Measurements from ENCODE around the gene DGKI. TPM values are rescaled to one million over a fixed set of nuclear protein-coding genes. Genes with fewer than 3 reads are reported as not detected.

The DGKI gene
- total RNA-seq, 1 experiment from 2014 or later: not detected

GRCh38 chr7:137862964-137863363, 16.2 kb upstream of the DGKI start:
- ATAC-seq (no peak), DNase-seq (ENCODE audit: low read depth, low spot score) (no peak)
- H3K9me3 ChIP-seq (ENCODE audit: control insufficient read depth, insufficient read depth, low read depth, low read length): no peaks in the 10 kb centered on the region
- no peaks in the 10 kb centered on the region for H3K27me3 ChIP-seq (ENCODE audit: control insufficient read depth, insufficient read depth, low read length)
- H3K27ac ChIP-seq (ENCODE audit: low read length): no peak overlapping the region
- H3K4me1 ChIP-seq (ENCODE audit: control insufficient read depth, insufficient read depth, low read length): no peaks in the 10 kb centered on the region
- H3K36me3 ChIP-seq (ENCODE audit: control insufficient read depth, insufficient read depth, low read length): no peaks in the 10 kb centered on the region
- BruUV-seq (replicated peaks): no TSS peak
- in situ Hi-C loops (cut with HindIII; ENCODE audit: low pct_unique_long_range_greater_than_20kb, low sequenced_read_pairs) (no loop called here), intact Hi-C loops (cut with micrococcal nuclease; ENCODE audit: unreplicated experiment) (no loop called here)
- no peak overlapping the region for H3K4me3 ChIP-seq (ENCODE audit: low read depth in 2 of 2, low read length in 2 of 2)
- TF ChIP-seq SIN3A (IDR thresholded peaks at IDR 0.05; ENCODE audit: borderline replicate concordance, insufficient read depth, low read depth, low read length) (no peak), REST (IDR thresholded peaks at IDR 0.05; ENCODE audit: insufficient read depth in 1 of 2, low read depth in 2 of 2, low read length in 1 of 2) (no peak), POLR2AphosphoS5 (IDR thresholded peaks at IDR 0.05; ENCODE audit: low read depth, low read length) (no peak), CTCF (IDR thresholded peaks at IDR 0.05) (no peak), TCF7L2 (IDR thresholded peaks at IDR 0.05; ENCODE audit: low read depth, low read length) (no peak)
- POLR2A ChIA-PET: no interaction called here
- CTCF ChIA-PET: no interaction called here

GRCh38 chr7:137862358-137862757, 15.6 kb upstream of the DGKI start:
- H3K4me3 ChIP-seq (ENCODE audit: low read depth in 2 of 2, low read length in 2 of 2): no peak overlapping the region
- H3K4me1 ChIP-seq (ENCODE audit: control insufficient read depth, insufficient read depth, low read length): no peaks in the 10 kb centered on the region
- in situ Hi-C loops (cut with HindIII; ENCODE audit: low pct_unique_long_range_greater_than_20kb, low sequenced_read_pairs): no loop called here
- DNase-seq (ENCODE audit: low read depth, low spot score) (no peak), ATAC-seq (no peak)
- H3K36me3 ChIP-seq (ENCODE audit: control insufficient read depth, insufficient read depth, low read length): no peaks in the 10 kb centered on the region
- POLR2A ChIA-PET: no interaction called here
- BruUV-seq (replicated peaks): no TSS peak
- no peaks in the 10 kb centered on the region for H3K9me3 ChIP-seq (ENCODE audit: control insufficient read depth, insufficient read depth, low read depth, low read length)
- no peak for TF ChIP-seq REST (IDR thresholded peaks at IDR 0.05; ENCODE audit: insufficient read depth in 1 of 2, low read depth in 2 of 2, low read length in 1 of 2)
- TF ChIP-seq SIN3A (IDR thresholded peaks at IDR 0.05; ENCODE audit: borderline replicate concordance, insufficient read depth, low read depth, low read length): no peak
- no peak for TF ChIP-seq POLR2AphosphoS5 (IDR thresholded peaks at IDR 0.05; ENCODE audit: low read depth, low read length)
- intact Hi-C loops (cut with micrococcal nuclease; ENCODE audit: unreplicated experiment): no loop called here
- H3K27me3 ChIP-seq (ENCODE audit: control insufficient read depth, insufficient read depth, low read length): no peaks in the 10 kb centered on the region
- H3K27ac ChIP-seq (ENCODE audit: low read length): no peak overlapping the region
- CTCF ChIA-PET: no interaction called here
